Activated CD8-positive, alpha-beta T cell treated with anti-CD3 and anti-CD28 coated beads for 36 hours (primary cell): ENCODE measurements around the gene ID3. TPM values are rescaled to one million over a fixed set of nuclear protein-coding genes. Genes with fewer than 3 reads are reported as not detected.

Experiments used
- ATAC-seq: fragments of 200-7000 bp; cut with Tn5 transposase; one replicate; pipeline ENCODE4 v1.10.0; 2021; ENCODE audit warnings: mild to moderate bottlenecking, moderate library complexity
- CTCF ChIA-PET: fragments of 350-600 bp; sonication (Branson Sonifier 250); formaldehyde crosslinking; loops from one replicate; lab custom pipeline; 2021; ENCODE audit warnings: antibody characterized with exemption; lab: Charles Lee
- POLR2A ChIA-PET: fragments of 350-600 bp; sonication (Branson Sonifier 250); formaldehyde crosslinking; loops from one replicate; lab custom pipeline; 2021; ENCODE audit warnings: antibody characterized with exemption; lab: Charles Lee
- DNase-seq: peaks from one replicate; pipeline ENCODE4 v3.0.0-alpha.2; 2020
- H3K27ac Mint-ChIP-seq: one replicate; pipeline ENCODE4 v1.8.0; 2021; ENCODE audit warnings: mild to moderate bottlenecking, mixed read lengths
- H3K27me3 Mint-ChIP-seq: one replicate; pipeline ENCODE4 v1.8.0; 2021; ENCODE audit warnings: mixed read lengths
- H3K36me3 Mint-ChIP-seq: one replicate; pipeline ENCODE4 v1.8.0; 2021; ENCODE audit warnings: low read depth, mixed read lengths
- H3K4me1 Mint-ChIP-seq: one replicate; pipeline ENCODE4 v1.8.0; 2021; ENCODE audit warnings: low read depth, mixed read lengths
- H3K4me3 Mint-ChIP-seq: one replicate; pipeline ENCODE4 v1.8.0; 2021; ENCODE audit warnings: mild to moderate bottlenecking, moderate library complexity, mixed read lengths
- H3K9me3 Mint-ChIP-seq: one replicate; pipeline ENCODE4 v1.8.0; 2021; ENCODE audit warnings: mixed read lengths
- intact Hi-C: fragments of 100-400 bp; cut with micrococcal nuclease; formaldehyde crosslinking; loops from one replicate; pipeline ENCODE4 v1.10.0; 2022
- total RNA-seq, 2 experiments: library from RNA; stranded (reverse); gene quantifications; one replicate each; pipeline ENCODE4 v1.2.3, GENCODE V29; 2021
- TF ChIP-seq, protein P1 (sequence below): fragments of 200-600 bp; IDR thresholded peaks from one replicate; pipeline ENCODE4 v1.8.0; 2022; ENCODE audit warnings: antibody characterized with exemption, mild to moderate bottlenecking

ID3 gene
- total RNA-seq, 2 experiments from 2014 or later = 70.4 to 74.3 TPM

DNA sequence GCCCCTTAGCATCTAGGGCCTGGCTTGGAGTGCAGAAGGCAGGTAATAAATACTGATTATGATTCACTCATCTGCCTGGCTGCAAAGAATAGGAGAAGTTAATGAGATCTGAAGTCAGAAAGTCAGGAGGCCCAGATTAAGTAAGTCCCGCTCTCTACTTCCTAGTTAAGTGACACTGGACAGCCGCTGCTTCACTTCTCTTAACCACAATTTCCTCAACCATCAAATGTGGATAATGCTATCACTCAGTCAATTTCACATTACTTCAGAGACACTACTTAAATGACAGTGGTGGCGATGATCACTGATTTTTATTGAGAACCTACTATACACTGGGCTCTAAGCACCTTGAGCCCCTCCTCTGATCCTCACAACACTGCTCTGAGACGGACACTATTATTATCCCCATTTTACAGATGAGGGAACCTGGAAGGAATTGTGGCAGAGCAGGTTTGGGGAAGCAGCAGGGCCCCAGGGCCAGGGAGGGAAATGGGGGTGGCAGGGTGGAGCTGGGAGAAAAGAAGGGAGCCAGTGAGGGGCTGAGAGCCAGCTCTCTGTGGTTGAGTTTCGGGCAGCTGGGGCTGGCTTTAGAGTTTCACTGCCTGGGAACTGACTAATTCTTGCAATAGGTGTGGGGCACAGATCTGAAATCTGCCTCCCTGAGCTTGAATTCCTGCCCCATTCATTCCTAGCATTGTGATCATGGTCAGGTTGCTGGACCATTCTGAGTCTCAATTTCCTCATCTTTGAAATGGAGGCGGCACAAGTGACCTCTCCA, 25.9 kb downstream of the ID3 start:
- Mint-ChIP-seq H3K9me3 (no peaks in the 10 kb centered on the region), H3K4me1 (peaks cover 38% of the 10 kb centered on the region), H3K36me3 (peaks cover 18% of the 10 kb centered on the region), H3K27me3 (no peaks in the 10 kb centered on the region), H3K27ac (peak overlapping the region; percentile 21), H3K4me3 (no peak overlapping the region)
- DNase-seq (no peak), ATAC-seq (no peak)
- intact Hi-C loops = no loop called here
- ChIA-PET POLR2A (interaction anchor here (0.6 to 1.3 kb wide), 3 partner anchors 9 to 201 kb away, joined by 3 to 8 read pairs (median 3); no protein-coding TSS in a partner anchor), CTCF (interaction anchor here (1.0 to 10.4 kb wide), 4 partner anchors 9 to 101 kb away, joined by 3 to 268 read pairs (median 5); no protein-coding TSS in a partner anchor)
- TF ChIP-seq, protein P1, sequence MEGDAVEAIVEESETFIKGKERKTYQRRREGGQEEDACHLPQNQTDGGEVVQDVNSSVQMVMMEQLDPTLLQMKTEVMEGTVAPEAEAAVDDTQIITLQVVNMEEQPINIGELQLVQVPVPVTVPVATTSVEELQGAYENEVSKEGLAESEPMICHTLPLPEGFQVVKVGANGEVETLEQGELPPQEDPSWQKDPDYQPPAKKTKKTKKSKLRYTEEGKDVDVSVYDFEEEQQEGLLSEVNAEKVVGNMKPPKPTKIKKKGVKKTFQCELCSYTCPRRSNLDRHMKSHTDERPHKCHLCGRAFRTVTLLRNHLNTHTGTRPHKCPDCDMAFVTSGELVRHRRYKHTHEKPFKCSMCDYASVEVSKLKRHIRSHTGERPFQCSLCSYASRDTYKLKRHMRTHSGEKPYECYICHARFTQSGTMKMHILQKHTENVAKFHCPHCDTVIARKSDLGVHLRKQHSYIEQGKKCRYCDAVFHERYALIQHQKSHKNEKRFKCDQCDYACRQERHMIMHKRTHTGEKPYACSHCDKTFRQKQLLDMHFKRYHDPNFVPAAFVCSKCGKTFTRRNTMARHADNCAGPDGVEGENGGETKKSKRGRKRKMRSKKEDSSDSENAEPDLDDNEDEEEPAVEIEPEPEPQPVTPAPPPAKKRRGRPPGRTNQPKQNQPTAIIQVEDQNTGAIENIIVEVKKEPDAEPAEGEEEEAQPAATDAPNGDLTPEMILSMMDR = no peak

DNA sequence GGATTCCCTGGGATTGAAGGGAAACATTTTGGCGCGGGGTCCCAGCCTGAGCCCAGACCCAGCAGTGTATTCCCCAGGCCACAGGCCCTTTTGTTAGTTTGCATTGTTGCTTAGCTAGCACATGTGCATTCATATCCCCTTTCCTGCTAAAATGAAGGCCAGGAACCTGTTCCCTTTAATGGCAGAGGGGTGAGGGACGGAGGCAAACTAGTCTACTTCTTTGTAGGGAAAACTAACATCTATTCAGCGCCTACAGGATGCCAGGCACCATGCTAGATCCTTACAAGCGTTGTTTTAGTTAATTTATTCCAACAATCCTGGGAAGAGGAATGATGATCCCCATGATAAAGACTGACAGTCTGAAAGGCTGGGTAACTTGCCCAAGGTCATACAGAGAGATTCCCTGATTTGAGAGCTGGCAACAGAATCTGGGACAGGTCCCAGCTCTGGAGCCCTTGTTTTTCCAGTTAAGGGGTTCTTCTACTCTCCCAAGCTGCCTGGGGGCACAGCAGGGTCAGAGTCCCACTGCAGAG, 27.7 kb downstream of the ID3 start:
- TF ChIP-seq, protein P1 = no peak
- DNase-seq (no peak), ATAC-seq (no peak)
- ChIA-PET POLR2A (interaction anchor here (0.8 to 4.8 kb wide), 12 partner anchors 9 to 188 kb away, joined by 3 to 22 read pairs (median 4); partner anchors contain the start of genes ID3 and RPL11), CTCF (interaction anchor here (0.7 to 14.8 kb wide), 6 partner anchors 9 to 105 kb away, joined by 3 to 202 read pairs (median 12); no protein-coding TSS in a partner anchor)
- Mint-ChIP-seq H3K9me3 (no peaks in the 10 kb centered on the region), H3K27me3 (no peaks in the 10 kb centered on the region), H3K36me3 (peaks cover 21% of the 10 kb centered on the region), H3K4me3 (peak overlapping the region; percentile 86), H3K4me1 (peaks cover 52% of the 10 kb centered on the region), H3K27ac (peak overlapping the region; percentile 97)
- intact Hi-C loops = no loop called here

DNA sequence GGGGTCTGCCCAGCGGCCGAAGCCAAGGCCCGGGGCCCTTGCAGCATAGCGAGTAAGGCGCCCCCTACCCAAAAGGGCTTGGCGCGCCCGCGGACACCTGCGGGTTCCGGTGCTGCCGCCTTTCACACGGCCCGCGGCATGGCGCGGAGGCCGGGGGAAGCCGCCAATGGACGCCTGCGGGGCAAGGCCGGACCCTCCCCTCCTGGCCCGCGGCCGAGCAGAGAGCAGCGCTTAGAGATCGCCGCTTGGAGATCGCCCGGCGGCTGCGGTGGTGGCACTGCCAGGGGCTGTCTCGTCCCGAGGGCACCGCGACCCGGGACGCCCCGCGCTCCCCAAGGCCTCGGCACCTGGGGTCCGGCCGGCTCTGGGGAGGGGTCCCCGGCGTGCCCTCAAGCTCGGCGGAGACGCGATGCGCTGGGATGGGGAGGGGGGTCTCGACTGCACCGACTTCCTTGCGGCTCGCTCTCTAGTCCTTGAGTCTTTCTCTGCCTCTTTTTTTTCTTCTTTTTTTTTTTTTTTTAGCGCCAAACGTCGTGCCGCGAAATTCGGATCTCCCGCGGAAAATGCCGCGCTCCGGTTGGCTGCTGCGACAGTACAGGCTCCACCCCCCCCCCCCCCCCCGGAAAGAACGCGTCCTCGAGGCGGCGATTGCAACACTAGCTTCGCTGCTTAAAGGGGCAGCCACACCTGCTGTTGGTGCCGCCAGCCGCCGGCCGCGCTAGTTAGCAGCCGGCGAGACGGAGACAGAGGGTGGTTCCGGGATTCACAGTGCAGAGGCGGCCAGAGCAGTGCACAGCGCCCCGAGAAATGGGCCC, 28.3 kb downstream of the ID3 start, which contains the start of gene E2F2:
E2F2 (minus strand) TSS at position 487 of the 815 bp plus-strand sequence; CDS start at position 47, 440 bp downstream.
- peak; percentile 89 for DNase-seq
- POLR2A ChIA-PET = interaction anchor here (0.8 to 4.8 kb wide), 15 partner anchors 8 to 175 kb away, joined by 3 to 22 read pairs (median 4); partner anchors contain the start of genes ID3 and RPL11

DNA sequence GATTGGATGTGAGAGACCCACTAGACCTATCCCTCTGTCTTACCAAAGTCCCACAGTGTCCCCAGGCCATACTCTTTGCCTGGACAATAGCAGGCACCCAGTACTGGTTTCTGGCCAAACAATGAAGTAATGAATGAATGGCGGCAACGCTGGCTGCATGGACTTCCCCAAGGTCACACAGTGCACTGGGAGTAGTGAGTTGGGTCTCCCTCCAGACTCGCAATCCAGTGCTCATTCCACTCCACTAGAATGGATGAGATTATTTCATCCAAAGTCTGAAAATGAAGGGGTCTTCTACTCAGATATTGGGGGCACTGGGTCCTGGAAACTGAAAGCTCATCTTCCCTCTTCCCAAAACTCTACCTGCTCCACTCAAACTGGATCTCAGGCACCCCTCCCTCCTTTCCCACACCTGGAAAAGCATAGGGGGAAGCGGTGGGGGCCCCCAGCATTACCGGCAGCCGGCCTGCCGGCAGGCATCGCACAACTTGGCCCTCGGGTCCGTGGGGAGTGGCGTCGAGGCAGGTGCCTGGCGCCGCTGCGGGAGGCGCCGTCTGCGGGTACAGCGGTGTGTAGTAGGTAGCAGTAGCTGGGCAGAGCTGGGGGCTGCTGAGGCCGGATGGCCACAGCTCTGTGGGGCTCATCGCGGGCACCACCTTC, 29.1 kb downstream of the ID3 start:
- POLR2A ChIA-PET = interaction anchor here (0.6 to 4.8 kb wide), 15 partner anchors 9 to 187 kb away, joined by 3 to 22 read pairs (median 4); partner anchors contain the start of genes HNRNPR, ID3 and RPL11
- Mint-ChIP-seq H3K36me3 (peaks cover 33% of the 10 kb centered on the region), H3K27me3 (no peaks in the 10 kb centered on the region), H3K4me1 (peaks cover 66% of the 10 kb centered on the region), H3K27ac (peak overlapping the region; percentile 57), H3K4me3 (peak overlapping the region; percentile 86), H3K9me3 (no peaks in the 10 kb centered on the region)
- intact Hi-C loops = no loop called here
- peak; percentile 50 for DNase-seq
- TF ChIP-seq, protein P1 = no peak
- ATAC-seq = no peak
- CTCF ChIA-PET = interaction anchor here (0.9 to 14.8 kb wide), 6 partner anchors 10 to 127 kb away, joined by 3 to 202 read pairs (median 26); no protein-coding TSS in a partner anchor

More for the DNA sequence above, 28.3 kb downstream of the ID3 start, which contains the start of gene E2F2:
- TF ChIP-seq, protein P1 = no peak
- intact Hi-C loops = no loop called here
- CTCF ChIA-PET = interaction anchor here (1.4 to 14.8 kb wide), 5 partner anchors 9 to 106 kb away, joined by 4 to 202 read pairs (median 16); no protein-coding TSS in a partner anchor
- peaks cover 28% of the 10 kb centered on the region for H3K36me3 Mint-ChIP-seq
- peaks cover 59% of the 10 kb centered on the region for H3K4me1 Mint-ChIP-seq
- ATAC-seq = peak; percentile 75
- peak within 1 kb of the TSS; percentile 97 for H3K27ac Mint-ChIP-seq
- H3K9me3 Mint-ChIP-seq = no peaks in the 10 kb centered on the region
- peak within 1 kb of the TSS; percentile 86 for H3K4me3 Mint-ChIP-seq
- H3K27me3 Mint-ChIP-seq = no peaks in the 10 kb centered on the region
